Endothelial cell of coronary artery (primary cell): ENCODE results near the gene KCTD13. TPM values are rescaled to one million over a fixed set of nuclear protein-coding genes. Genes with fewer than 3 reads are reported as not detected.

ENCODE experiments used
- total RNA-seq: library from RNA; depleted of rRNA; stranded (reverse); fragments of >200 nt; gene quantifications from 2 replicates; pipeline ENCODE4 v1.2.3, GENCODE V29; 2014

KCTD13 gene, protein sequence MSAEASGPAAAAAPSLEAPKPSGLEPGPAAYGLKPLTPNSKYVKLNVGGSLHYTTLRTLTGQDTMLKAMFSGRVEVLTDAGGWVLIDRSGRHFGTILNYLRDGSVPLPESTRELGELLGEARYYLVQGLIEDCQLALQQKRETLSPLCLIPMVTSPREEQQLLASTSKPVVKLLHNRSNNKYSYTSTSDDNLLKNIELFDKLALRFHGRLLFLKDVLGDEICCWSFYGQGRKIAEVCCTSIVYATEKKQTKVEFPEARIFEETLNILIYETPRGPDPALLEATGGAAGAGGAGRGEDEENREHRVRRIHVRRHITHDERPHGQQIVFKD
- 4.7 and 5.7 TPM in 2 replicates for total RNA-seq

DNA sequence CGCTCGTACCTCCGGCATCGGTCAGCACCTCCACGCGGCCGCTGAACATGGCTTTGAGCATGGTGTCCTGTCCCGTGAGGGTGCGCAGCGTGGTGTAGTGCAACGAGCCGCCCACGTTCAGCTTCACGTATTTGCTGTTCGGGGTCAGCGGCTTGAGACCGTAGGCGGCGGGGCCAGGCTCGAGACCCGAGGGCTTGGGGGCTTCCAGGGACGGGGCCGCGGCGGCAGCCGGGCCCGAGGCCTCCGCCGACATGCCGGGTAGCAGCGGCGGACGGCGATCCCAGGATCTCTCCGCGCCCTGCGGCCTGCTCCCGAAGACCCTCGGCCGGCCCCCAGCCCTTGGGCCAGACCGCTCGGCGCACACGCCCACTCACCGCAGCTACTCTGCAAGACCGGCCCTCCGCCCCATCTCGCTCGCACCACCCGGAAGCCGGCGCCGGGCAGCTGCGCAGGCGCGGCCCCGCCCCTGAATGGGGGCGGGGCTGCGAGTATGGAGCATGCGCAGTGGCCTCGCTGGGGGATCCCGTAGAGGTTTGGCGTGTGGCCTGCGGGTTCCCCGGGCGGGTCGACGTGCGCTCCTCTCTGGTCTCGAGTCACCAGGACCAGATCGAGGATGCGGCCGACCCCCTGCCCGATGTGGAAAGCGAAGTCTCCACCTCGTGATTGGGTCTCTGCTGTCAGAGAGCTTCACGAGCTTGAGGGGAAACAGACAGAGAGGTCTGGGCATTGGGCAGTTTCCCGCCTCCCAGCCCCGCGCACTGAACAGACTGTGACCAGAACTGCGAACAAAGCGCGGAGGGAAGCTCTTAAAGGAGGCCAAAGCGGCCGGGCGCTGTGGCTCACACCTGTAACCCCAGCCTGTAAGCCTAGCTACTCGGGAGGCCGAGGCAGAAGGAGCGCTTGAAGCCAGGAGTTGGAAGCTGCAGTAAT, at the start of gene KCTD13:
Gene KCTD13 (minus strand): TSS at position 446 of the 930 bp plus-strand sequence. CDS start 193 bp downstream, at position 253.

DNA sequence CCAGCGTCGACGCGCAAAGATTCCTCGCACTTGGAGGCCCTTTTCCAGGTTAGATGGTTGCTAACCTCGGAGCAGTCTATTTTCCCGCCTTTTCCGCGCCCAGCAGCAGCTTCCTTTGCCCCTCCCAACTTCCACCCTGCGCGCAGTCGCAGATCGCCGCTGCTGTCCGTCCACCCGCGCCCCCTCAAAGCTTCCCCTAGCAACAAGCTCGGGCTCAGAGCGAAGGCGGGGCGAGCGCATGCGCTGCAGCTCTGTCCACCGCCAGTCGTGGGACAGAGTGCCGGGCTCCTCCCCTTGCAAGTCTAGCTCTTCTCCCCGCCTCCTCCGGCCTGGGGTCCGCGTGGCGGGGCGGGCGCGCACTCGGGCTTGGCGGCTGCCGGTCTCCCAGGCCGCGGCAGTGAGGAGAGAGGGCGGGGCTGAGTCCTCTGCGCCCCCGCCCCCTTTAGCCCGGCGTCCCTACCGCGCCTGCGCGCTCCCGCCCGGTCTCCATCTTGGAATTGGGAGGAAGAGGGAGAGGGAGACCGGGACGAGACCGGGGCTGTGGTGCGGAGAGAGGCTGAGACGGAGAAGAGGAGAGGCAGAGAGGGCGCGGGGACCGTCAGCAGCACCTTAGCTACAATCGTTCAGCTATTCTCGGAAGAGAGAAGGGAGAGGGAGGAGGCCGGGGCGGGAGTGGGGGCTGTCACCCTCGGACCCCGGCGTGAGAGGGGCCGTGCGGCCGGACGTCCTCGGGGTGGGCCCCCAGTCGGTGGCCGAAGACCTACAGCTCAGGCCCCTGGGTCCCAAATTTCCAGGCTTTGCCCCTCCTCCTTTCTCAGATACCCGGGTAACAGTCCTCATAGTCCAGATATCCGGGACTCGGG, 47.6 kb upstream of the KCTD13 start, which contains the start of gene TAOK2:
Gene TAOK2 (plus strand): TSS at position 485 of the 863 bp plus-strand sequence. CDS start 3,905 bp downstream, outside the sequence.

DNA sequence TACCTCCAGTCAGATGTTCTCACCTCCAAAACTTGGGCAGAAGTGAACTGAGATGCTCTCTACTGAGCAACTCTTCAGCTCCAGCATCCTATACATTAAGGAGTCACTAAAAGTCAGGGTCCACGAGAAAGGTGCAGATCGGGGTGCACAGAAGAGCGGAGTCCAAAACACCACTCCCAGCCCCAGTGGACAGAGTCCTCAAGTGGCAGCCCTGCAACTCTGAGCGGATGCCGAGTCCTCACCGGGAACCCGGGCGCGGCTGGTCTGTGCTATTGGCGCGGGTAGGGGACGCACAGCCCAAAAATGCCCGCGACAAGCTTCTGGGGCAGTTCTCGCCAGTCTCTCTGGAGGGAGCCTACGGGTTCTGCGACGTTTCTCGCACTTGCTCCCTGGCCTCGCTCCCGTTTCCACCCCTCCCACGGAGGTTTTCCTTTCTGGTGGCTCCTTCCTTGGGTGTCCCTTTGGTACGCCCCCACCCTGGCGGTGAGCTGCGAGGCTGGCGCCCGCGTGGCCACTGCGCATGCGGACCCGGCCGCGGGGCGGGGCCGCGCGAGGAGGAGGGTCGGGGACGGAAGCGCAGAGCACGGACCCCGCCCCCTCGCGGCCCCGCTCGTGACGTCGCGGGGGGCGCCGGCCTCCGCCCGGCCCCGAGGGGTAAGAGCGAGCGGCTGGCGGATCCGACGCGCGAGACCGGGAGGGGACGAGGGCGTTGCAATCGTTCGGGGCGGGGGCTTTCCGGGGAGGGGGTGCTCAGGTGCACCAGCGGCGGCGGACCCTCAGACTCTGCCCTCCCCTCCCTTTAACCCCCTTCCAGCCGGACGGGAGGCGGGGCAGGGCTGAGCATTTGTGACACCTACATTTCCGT, 35.7 kb upstream of the KCTD13 start, which contains the start of gene TMEM219:
Gene TMEM219 (plus strand): TSS at position 601 of the 865 bp plus-strand sequence. CDS start 1,065 bp downstream, outside the sequence.

DNA sequence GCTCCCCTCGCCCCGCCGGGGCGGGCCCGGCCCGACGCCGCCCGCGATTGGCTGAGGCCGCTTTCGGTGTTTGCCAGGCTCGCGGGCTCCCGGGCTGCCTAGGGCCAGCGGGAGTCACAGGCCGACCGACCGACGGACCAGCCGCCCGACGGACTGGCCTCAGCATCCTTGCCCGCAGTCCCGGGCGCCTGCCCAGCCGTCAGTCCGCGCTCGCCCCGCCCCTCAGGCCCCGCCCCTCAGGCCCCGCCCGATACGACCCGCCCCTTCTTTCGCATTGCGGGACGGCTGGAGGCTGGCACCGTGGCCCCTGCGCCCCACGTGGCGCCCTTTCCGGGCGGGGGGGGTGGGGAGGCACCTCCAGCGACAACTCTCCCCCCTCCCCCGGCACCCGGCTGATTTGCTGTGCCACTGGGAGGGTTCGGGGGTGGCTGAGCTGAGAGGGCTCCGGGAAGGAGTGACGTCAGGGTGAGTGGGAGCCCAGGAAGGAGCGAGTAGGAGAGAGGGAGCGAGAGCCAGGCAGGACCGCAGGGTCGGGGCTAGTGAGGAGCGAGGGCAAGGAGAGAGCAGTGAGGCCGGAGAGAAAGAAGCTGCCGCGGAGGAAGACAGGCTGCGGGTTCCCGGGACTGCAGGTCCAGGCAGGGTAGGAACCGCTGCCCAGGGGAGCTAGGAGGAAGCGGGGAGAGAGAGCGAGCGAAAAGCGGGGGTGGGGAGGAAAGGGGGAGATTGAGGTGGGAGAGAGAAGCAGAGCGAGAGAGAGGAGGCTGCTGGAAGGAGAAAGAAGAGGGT, 25.7 kb downstream of the KCTD13 start, which contains the start of gene ASPHD1:
Gene ASPHD1 (plus strand): TSS at position 387 of the 786 bp plus-strand sequence. CDS start 484 bp downstream, outside the sequence.

DNA sequence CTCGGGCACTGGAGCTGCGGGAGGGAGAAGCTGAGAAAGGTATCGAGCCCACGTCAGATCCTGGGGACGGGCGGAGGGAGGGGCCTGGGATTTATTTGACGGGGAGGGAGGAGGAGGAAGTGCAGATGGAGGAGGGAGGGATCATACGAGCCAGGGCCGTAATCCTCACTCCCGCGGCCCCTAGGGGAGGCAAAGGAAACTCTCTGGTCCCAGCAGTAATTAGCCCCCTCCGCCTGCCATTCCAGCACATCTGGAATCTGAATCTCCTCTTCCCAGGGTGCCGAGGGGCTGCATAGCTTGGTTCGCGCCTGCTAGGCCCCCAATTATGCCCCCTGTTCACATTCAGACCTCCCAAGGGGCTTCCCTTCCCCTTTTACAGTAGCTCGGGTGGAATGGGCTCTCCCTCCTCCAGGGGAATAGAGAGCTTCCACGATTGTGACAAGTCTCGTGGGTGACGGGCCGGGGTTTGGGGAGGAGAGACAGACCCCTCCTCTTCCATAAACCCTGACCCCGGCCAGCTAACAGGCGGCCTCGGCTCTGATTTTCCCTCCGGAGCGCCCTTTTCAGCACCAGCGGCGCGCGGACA, 26.4 kb downstream of the KCTD13 start, which contains the start of gene SEZ6L2:
Gene SEZ6L2 (minus strand): TSS at position 35 of the 586 bp plus-strand sequence. CDS start 531 bp downstream, outside the sequence.

DNA sequence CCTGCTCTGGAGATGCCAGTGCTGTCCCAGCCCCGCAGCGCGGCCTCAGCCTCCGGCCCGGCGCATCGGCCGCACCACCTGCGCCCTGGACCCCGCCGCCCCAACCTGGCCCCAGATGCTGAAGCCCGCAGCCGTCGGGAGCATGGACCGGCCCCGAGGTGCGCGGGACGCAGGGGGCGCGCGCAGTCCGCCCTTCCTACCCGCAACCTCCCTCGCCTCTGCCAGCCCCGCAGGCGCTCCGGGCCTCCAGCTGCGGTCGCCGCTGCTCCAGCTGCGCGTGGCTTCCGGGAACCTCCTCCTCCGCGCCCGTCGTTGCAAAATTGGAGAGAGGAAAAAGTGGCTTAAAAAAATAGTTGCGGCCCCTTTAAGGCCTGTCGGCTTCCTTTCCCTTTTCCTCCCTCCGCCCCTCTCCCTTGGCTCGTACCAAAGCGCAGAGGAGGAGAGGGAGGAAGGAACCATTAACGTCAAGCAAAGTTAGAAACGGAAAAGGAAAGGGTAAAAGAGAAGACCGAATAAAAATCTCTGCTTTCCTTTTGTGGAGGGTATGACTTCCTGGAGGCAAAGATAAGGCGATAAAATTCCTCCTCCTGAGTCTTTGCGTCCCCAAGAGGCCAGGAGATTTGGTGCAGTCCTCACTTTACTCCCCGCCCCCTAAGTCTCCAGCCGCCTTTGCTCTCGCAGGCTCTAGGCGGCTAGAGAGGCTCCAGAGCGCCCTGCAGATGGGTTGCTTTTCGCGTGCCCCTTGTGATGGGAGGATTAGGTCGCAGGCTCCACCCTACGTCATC, 63.0 kb downstream of the KCTD13 start, which contains the start of gene CDIPT:
Gene CDIPT (minus strand): TSS at position 343 of the 785 bp plus-strand sequence. CDS start 369 bp downstream, outside the sequence.

Other genes starting within 250 kb of the KCTD13 start
- gene QPRT, start 247.0 kb downstream of the KCTD13 start, total RNA-seq: under 0.01 and 0.19 TPM in 2 replicates
- not detected in 2 replicates for gene C16orf54, start 180.2 kb downstream of the KCTD13 start, total RNA-seq
- not detected in 2 replicates for gene ZG16, start 148.0 kb downstream of the KCTD13 start, total RNA-seq
- gene KIF22, start 135.5 kb downstream of the KCTD13 start, total RNA-seq: 29.6 and 57.5 TPM in 2 replicates
- gene MAZ, start 119.7 kb downstream of the KCTD13 start, total RNA-seq: 227 and 252 TPM in 2 replicates
- gene PRRT2, start 114.0 kb downstream of the KCTD13 start, total RNA-seq: 0.27 and 0.56 TPM in 2 replicates
- 17.2 and 21.5 TPM in 2 replicates for gene PAGR1, start 110.1 kb downstream of the KCTD13 start, total RNA-seq
- 250 and 373 TPM in 2 replicates for gene MVP, start 105.8 kb downstream of the KCTD13 start, total RNA-seq
- 56.0 and 67.3 TPM in 2 replicates for gene CDIPT, start 63.0 kb downstream of the KCTD13 start, total RNA-seq
- gene SEZ6L2, start 26.7 kb downstream of the KCTD13 start, total RNA-seq: 1.2 and 3.7 TPM in 2 replicates
- 1.2 and 2.4 TPM in 2 replicates for gene ASPHD1, start 25.7 kb downstream of the KCTD13 start, total RNA-seq
- gene TMEM219, start 35.9 kb upstream of the KCTD13 start, total RNA-seq: 61.0 and 61.1 TPM in 2 replicates
- 97.0 TPM in 2 replicates for gene TAOK2, start 47.6 kb upstream of the KCTD13 start, total RNA-seq
- 4.9 and 6.4 TPM in 2 replicates for gene HIRIP3, start 69.4 kb upstream of the KCTD13 start, total RNA-seq
- 17.3 and 18.3 TPM in 2 replicates for gene INO80E, start 70.0 kb upstream of the KCTD13 start, total RNA-seq
- 0.09 and 0.38 TPM in 2 replicates for gene DOC2A, start 84.8 kb upstream of the KCTD13 start, total RNA-seq
- not detected in 2 replicates for gene C16orf92, start 97.0 kb upstream of the KCTD13 start, total RNA-seq
- gene TLCD3B, start 105.0 kb upstream of the KCTD13 start, total RNA-seq: 0.09 TPM in 2 replicates
- gene ALDOA, start 139.5 kb upstream of the KCTD13 start, total RNA-seq: 358 and 754 TPM in 2 replicates
- gene PPP4C, start 149.8 kb upstream of the KCTD13 start, total RNA-seq: 221 and 246 TPM in 2 replicates
- gene TBX6, start 165.7 kb upstream of the KCTD13 start, total RNA-seq: 0.09 and 0.19 TPM in 2 replicates
- 6.2 and 9.3 TPM in 2 replicates for gene YPEL3, start 170.0 kb upstream of the KCTD13 start, total RNA-seq
- 0.81 and 1.3 TPM in 2 replicates for gene GDPD3, start 187.3 kb upstream of the KCTD13 start, total RNA-seq
- gene MAPK3, start 197.0 kb upstream of the KCTD13 start, total RNA-seq: 25.6 and 28.0 TPM in 2 replicates